Panc1 (cell line): ENCODE results near the gene FAR1. TPM values are rescaled to one million over a fixed set of nuclear protein-coding genes. Genes with fewer than 3 reads are reported as not detected.

ENCODE experiments used
- ATAC-seq: fragments of 200-7000 bp; cut with Tn5 transposase; 2 replicates; pipeline ENCODE4 v1.9.1; 2020; ENCODE audit warnings: mild to moderate bottlenecking, moderate library complexity
- BruUV-seq: library from RNA; stranded (reverse); fragments of 400-500 nt; replicated peaks from 2 replicates; lab custom pipeline; 2021; lab: Mats Ljungman, UMichigan
- CTCF ChIA-PET: fragments of 300-600 bp; sonication (Branson Sonifier 250); formaldehyde crosslinking; loops from one replicate; lab custom pipeline; 2022; ENCODE audit warnings: antibody characterized with exemption; lab: Charles Lee
- POLR2A ChIA-PET: fragments of 300-600 bp; sonication (Branson Sonifier 250); formaldehyde crosslinking; loops from one replicate; lab custom pipeline; 2022; ENCODE audit warnings: antibody characterized with exemption; lab: Charles Lee
- DNase-seq: peaks from one replicate; pipeline ENCODE4 v3.0.0-alpha.2; 2010; ENCODE audit warnings: low read depth, low spot score
- H3K27ac ChIP-seq: 2 replicates; pipeline ENCODE4 v1.5.1; 2011; ENCODE audit warnings: mild to moderate bottlenecking, low read length, inconsistent platforms
- H3K27me3 ChIP-seq: fragments of 200-500 bp; sonication (Bioruptor generic); 2 replicates; pipeline ENCODE4 v1.6.0; 2014; ENCODE audit warnings: low read length, inconsistent platforms; ENCODE audit not compliant: control insufficient read depth, insufficient read depth
- H3K36me3 ChIP-seq: fragments of 200-500 bp; sonication (Bioruptor generic); 2 replicates; pipeline ENCODE4 v1.5.1; 2014; ENCODE audit warnings: inconsistent platforms, mild to moderate bottlenecking, low read length, moderate library complexity; ENCODE audit not compliant: control insufficient read depth, insufficient read depth
- H3K4me1 ChIP-seq: 2 replicates; pipeline ENCODE4 v1.5.1; 2011; ENCODE audit warnings: inconsistent platforms, mild to moderate bottlenecking, low read length, moderate library complexity; ENCODE audit not compliant: control insufficient read depth, insufficient read depth
- H3K4me3 ChIP-seq, 2 experiments: 2 replicates each; pipeline ENCODE4 v1.5.1; 2011 to 2012; ENCODE audit warnings: low read depth in 2 of 2, low read length in 2 of 2, mild to moderate bottlenecking in 2 of 2, inconsistent platforms in 1 of 2, moderate library complexity in 1 of 2
- H3K9me3 ChIP-seq: fragments of 200-500 bp; sonication (Bioruptor generic); 2 replicates; pipeline ENCODE4 v1.5.1; 2014; ENCODE audit warnings: low read depth, mild to moderate bottlenecking, inconsistent platforms, low read length, moderate library complexity; ENCODE audit not compliant: control insufficient read depth, insufficient read depth
- POLR2AphosphoS5 ChIP-seq: IDR thresholded peaks from 2 replicates; pipeline ENCODE4 v1.6.1; 2012; ENCODE audit warnings: mild to moderate bottlenecking, low read depth, low read length, moderate library complexity
- SIN3A ChIP-seq: IDR thresholded peaks from 2 replicates; pipeline ENCODE4 v1.6.1; 2012; ENCODE audit warnings: low read depth, mild to moderate bottlenecking, low read length, moderate library complexity, borderline replicate concordance; ENCODE audit not compliant: insufficient read depth
- TCF7L2 ChIP-seq: IDR thresholded peaks from 2 replicates; pipeline ENCODE4 v1.6.1; 2011; ENCODE audit warnings: mild to moderate bottlenecking, low read depth, low read length, inconsistent platforms
- in situ Hi-C: cut with HindIII; loops from 2 replicates; pipeline ENCODE4 v1.10.0; 2016; ENCODE audit warnings: low sequenced_read_pairs, low pct_unique_long_range_greater_than_20kb
- intact Hi-C: fragments of 100-400 bp; cut with micrococcal nuclease; formaldehyde crosslinking; loops from one replicate; pipeline ENCODE4 v1.10.0; 2022; ENCODE audit not compliant: unreplicated experiment
- total RNA-seq: library from RNA; stranded (reverse); gene quantifications from one replicate; pipeline ENCODE4 v1.2.1, GENCODE V29; 2021; ENCODE audit not compliant: unreplicated experiment
- TF ChIP-seq, protein P1 (sequence below), 2 experiments: IDR thresholded peaks; 2 replicates each; pipeline ENCODE4 v1.6.1; 2011 to 2012; ENCODE audit warnings: low read depth in 2 of 2, control low read depth in 1 of 2, low read length in 1 of 2, mild to moderate bottlenecking in 1 of 2, moderate library complexity in 1 of 2; ENCODE audit not compliant: insufficient read depth in 1 of 2
- TF ChIP-seq, protein P2 (sequence below): fragments of 450-650 bp; IDR thresholded peaks from 2 replicates; pipeline ENCODE4 v1.5.1; 2017; ENCODE audit warnings: mild to moderate bottlenecking

The FAR1 gene
- total RNA-seq, 1 experiment from 2014 or later, result 60.4 TPM

DNA sequence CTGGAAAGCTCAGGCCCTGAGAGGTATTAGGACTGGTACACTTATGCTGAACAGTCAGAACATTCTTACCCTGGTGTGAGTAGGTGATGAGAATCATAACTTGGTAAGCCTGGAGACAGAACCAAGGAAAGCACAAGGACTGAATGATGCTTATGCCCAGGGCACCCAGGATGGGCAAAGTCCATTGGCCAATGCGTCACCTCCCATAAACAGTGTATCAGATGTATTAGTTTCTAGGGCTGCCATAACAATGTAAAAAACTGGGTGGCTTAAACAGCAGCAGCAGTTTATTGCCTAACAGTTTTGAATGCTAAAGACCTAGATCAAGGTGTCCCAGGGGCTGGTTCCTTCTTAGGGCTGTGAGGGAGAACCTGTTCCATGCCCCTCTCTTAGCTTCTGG is 107.0 kb downstream of the FAR1 start:
- in situ Hi-C loops (no loop called here), intact Hi-C loops (loop anchor here (10.0 kb wide), 1 partner anchor 179 kb away; no protein-coding TSS in a partner anchor)
- peaks cover 10% of the 10 kb centered on the region for H3K27me3 ChIP-seq
- no peak for DNase-seq
- no peaks in the 10 kb centered on the region for H3K9me3 ChIP-seq
- TF ChIP-seq, protein P1, sequence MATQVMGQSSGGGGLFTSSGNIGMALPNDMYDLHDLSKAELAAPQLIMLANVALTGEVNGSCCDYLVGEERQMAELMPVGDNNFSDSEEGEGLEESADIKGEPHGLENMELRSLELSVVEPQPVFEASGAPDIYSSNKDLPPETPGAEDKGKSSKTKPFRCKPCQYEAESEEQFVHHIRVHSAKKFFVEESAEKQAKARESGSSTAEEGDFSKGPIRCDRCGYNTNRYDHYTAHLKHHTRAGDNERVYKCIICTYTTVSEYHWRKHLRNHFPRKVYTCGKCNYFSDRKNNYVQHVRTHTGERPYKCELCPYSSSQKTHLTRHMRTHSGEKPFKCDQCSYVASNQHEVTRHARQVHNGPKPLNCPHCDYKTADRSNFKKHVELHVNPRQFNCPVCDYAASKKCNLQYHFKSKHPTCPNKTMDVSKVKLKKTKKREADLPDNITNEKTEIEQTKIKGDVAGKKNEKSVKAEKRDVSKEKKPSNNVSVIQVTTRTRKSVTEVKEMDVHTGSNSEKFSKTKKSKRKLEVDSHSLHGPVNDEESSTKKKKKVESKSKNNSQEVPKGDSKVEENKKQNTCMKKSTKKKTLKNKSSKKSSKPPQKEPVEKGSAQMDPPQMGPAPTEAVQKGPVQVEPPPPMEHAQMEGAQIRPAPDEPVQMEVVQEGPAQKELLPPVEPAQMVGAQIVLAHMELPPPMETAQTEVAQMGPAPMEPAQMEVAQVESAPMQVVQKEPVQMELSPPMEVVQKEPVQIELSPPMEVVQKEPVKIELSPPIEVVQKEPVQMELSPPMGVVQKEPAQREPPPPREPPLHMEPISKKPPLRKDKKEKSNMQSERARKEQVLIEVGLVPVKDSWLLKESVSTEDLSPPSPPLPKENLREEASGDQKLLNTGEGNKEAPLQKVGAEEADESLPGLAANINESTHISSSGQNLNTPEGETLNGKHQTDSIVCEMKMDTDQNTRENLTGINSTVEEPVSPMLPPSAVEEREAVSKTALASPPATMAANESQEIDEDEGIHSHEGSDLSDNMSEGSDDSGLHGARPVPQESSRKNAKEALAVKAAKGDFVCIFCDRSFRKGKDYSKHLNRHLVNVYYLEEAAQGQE (IDR thresholded peaks at IDR 0.05; ENCODE audit: insufficient read depth in 1 of 2, low read depth in 2 of 2, low read length in 1 of 2), result no peak
- TF ChIP-seq POLR2AphosphoS5, result no peak
- TF ChIP-seq, protein P2, sequence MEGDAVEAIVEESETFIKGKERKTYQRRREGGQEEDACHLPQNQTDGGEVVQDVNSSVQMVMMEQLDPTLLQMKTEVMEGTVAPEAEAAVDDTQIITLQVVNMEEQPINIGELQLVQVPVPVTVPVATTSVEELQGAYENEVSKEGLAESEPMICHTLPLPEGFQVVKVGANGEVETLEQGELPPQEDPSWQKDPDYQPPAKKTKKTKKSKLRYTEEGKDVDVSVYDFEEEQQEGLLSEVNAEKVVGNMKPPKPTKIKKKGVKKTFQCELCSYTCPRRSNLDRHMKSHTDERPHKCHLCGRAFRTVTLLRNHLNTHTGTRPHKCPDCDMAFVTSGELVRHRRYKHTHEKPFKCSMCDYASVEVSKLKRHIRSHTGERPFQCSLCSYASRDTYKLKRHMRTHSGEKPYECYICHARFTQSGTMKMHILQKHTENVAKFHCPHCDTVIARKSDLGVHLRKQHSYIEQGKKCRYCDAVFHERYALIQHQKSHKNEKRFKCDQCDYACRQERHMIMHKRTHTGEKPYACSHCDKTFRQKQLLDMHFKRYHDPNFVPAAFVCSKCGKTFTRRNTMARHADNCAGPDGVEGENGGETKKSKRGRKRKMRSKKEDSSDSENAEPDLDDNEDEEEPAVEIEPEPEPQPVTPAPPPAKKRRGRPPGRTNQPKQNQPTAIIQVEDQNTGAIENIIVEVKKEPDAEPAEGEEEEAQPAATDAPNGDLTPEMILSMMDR, result no peak
- TF ChIP-seq SIN3A, result no peak
- no peak for TF ChIP-seq TCF7L2
- H3K4me1 ChIP-seq, result no peaks in the 10 kb centered on the region
- POLR2A ChIA-PET, result no interaction called here
- no peak overlapping the region for H3K4me3 ChIP-seq
- H3K27ac ChIP-seq, result no peak overlapping the region
- no peaks in the 10 kb centered on the region for H3K36me3 ChIP-seq
- ATAC-seq, result no peak
- BruUV-seq, result no TSS peak
- CTCF ChIA-PET, result interaction anchor here (1.8 kb wide), 1 partner anchor 373 kb away, joined by 4 read pairs; no protein-coding TSS in a partner anchor

DNA sequence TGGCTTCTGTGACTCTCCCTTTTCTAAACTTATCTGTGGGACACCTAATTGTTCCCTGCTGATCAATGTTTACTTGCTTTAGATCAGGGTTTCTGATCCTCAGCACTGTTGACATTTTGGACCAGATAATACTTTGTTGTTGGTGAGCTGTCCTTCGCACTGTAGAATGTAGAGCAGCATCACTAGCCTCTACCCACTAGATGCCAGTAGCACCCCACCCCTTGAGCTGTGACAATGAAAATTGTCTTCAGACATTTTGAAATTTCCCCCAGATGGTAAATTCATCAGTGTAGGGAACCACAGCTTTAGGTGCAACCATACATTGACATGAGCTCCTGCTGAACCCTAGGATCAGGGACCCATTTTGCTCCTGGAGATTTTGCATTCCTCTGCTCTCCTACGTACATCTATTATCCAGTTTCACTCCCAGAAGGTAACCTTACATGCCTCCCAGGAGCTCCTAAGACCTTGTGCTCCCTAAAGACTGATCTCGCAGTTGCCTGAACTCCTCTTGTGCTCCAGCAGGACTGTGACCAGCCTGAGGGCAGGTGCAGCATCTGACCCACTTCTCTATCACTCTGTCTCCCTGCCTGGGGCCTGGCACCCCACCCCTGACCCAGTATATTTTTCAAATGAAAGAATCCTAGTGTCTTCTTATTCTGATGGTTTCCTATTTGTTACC is 107.8 kb downstream of the FAR1 start:
- no peak for DNase-seq
- ChIA-PET CTCF (interaction anchor here (1.8 kb wide), 1 partner anchor 373 kb away, joined by 4 read pairs; no protein-coding TSS in a partner anchor), POLR2A (no interaction called here)
- in situ Hi-C loops, result no loop called here
- Histone ChIP-seq H3K27me3 (peaks cover 8% of the 10 kb centered on the region), H3K4me1 (no peaks in the 10 kb centered on the region), H3K4me3 (no peak overlapping the region), H3K27ac (no peak overlapping the region), H3K9me3 (no peaks in the 10 kb centered on the region), H3K36me3 (no peaks in the 10 kb centered on the region)
- no TSS peak for BruUV-seq
- peak; percentile 72; the same call in 1 of the 2 replicates for ATAC-seq
- TF ChIP-seq POLR2AphosphoS5 (no peak), SIN3A (no peak), TCF7L2 (no peak)
- TF ChIP-seq, protein P1 (IDR thresholded peaks at IDR 0.05; ENCODE audit: insufficient read depth in 1 of 2, low read depth in 2 of 2, low read length in 1 of 2), result no peak
- TF ChIP-seq, protein P2, result peak; percentile 44
- intact Hi-C loops, result loop anchor here (10.0 kb wide), 1 partner anchor 179 kb away; no protein-coding TSS in a partner anchor
